HG03064 (cell line): ENCODE measurements around the gene PEBP1.

Source experiments
- ATAC-seq: cut with Tn5 transposase; IDR thresholded peaks from one replicate; pipeline ENCODE4 v1.9.1; 2021; ENCODE audit warnings: low read depth; ENCODE audit not compliant: unreplicated experiment

The PEBP1 gene

DNA sequence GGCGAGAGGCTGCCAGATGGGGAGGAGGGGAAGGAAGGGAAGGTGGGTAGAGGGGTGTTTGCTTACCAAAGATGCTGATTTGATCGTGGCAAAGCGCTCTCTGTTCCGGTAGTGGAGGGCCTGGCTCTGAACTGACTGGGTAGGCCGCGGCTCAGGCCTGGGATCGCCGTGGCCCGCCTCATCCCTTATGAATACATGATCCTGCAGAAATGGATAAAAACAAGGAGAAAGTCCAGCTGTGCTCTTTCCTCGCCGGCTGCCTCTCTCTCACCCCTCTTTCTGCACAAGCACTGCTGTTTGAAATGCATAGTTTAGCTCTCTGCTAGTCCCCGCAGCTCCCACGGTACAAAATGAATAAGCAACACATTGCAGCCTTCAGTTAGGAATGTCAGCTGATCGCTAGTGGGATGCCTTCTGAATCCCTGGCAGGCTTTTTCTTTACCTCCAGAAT is 53.8 kb downstream of the PEBP1 start:
- no peak for ATAC-seq

DNA sequence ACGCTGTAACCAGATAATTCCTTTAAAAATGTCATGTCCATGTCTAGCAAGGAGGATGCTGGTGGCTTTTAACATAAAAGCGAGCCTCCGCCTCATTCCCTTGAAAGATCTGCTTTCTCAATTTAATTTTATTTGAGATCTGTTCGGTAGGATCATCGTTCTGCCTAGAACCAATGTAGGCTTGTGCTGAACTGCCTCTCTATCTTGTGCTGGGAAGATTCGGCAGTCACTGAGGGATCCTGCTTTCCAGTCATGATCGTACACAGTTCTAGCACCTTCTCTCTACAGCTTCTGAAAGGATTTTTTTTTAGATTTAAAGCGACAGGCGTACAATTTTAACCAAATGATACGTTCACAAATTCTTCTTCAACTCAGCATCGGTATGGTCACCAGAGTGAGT is 54.3 kb downstream of the PEBP1 start:
- ATAC-seq: no peak

DNA sequence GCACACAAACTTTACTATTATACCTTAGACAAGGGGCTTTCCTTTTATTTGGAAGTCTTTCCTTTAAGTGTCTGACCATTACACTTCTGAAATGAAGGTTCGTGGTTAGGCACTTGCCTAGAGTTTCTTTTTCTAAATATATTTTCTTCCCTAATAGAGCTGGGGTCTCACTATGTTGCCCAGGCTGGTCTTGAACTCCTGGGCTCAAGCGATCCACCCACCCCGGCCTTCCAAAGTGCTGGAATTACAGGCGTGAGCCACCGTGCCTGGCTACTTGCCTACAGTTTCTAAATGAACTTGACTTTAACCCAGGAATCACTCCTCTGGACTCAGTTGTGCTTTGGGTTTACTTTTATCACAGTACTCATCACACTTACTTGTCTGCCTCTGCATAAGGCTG is 57.6 kb downstream of the PEBP1 start:
- ATAC-seq: no peak

DNA sequence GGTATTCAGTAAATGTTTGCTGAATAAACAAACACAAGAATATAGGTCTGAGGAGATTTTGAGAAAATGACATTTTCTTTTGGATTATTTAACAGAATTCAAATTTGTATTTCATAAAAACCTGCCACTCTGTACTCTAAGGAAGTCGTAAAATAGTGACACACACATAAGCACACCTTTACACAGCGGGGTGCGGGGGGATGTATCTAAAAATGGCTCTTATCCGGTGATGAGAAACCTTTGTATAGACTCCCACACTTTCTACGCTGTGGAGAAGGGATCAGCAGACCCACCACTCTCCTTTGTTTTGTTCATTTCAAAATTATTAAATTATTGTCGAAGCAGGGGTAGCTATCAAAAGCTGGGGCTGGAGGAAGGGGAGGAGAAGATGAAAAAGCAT is 58.0 kb downstream of the PEBP1 start:
- ATAC-seq: no peak
